SK-N-SH (cell line): ENCODE measurements around the gene SEPTIN10.

Experiments
- EP300 ChIP-seq, 2 experiments: IDR thresholded peaks; 2 replicates each; pipeline versions ENCODE4 v1.4.0 to v1.6.1; 2012; ENCODE audit warnings: borderline replicate concordance in 1 of 2, low read depth in 1 of 2, low read length in 1 of 2
- EZH2phosphoT487 ChIP-seq: fragments of 200-600 bp; sonication (generic); IDR thresholded peaks from 2 replicates; pipeline ENCODE4 v1.6.1; 2017; ENCODE audit warnings: low read depth, mixed run types, mild to moderate bottlenecking, antibody characterized with exemption, moderate library complexity, borderline replicate concordance
- FOXM1 ChIP-seq: IDR thresholded peaks from 2 replicates; pipeline ENCODE4 v1.4.0; 2012; ENCODE audit warnings: low read depth, mild to moderate bottlenecking
- GABPA ChIP-seq: IDR thresholded peaks from 2 replicates; pipeline ENCODE4 v1.4.0; 2012; ENCODE audit warnings: low read depth, mild to moderate bottlenecking
- GATA2 ChIP-seq: sonication (generic); formaldehyde crosslinking; IDR thresholded peaks from 2 replicates; pipeline ENCODE4 v1.5.0; 2020; ENCODE audit warnings: mild to moderate bottlenecking, missing genetic modification reagents
- MXI1 ChIP-seq: IDR thresholded peaks from 2 replicates; pipeline ENCODE4 v1.6.1; 2012; ENCODE audit warnings: mild to moderate bottlenecking, low read depth, low read length, improper control_type of control experiment
- NRF1 ChIP-seq: IDR thresholded peaks from 2 replicates; pipeline ENCODE4 v1.6.1; 2012; ENCODE audit warnings: low read depth, mild to moderate bottlenecking, low read length
- POLR2AphosphoS5 ChIP-seq: IDR thresholded peaks from 2 replicates; pipeline ENCODE4 v1.6.1; 2012; ENCODE audit warnings: low read depth, low read length
- SIN3A ChIP-seq: IDR thresholded peaks from 2 replicates; pipeline ENCODE4 v1.6.1; 2012; ENCODE audit warnings: low read depth, mild to moderate bottlenecking, low read length, moderate library complexity, borderline replicate concordance
- TF ChIP-seq, protein P1 (sequence below): IDR thresholded peaks from 2 replicates; pipeline ENCODE4 v1.4.0; 2012; ENCODE audit warnings: low read depth, borderline replicate concordance
- TF ChIP-seq, protein P2 (sequence below): fragments of 200-600 bp; sonication (generic); IDR thresholded peaks from 2 replicates; pipeline ENCODE4 v1.6.1; 2017; ENCODE audit warnings: antibody characterized with exemption, mild to moderate bottlenecking, moderate library complexity
- TF ChIP-seq, protein P3 (sequence below): IDR thresholded peaks from 2 replicates; pipeline ENCODE4 v1.4.0; 2012; ENCODE audit warnings: low read depth

DNA sequence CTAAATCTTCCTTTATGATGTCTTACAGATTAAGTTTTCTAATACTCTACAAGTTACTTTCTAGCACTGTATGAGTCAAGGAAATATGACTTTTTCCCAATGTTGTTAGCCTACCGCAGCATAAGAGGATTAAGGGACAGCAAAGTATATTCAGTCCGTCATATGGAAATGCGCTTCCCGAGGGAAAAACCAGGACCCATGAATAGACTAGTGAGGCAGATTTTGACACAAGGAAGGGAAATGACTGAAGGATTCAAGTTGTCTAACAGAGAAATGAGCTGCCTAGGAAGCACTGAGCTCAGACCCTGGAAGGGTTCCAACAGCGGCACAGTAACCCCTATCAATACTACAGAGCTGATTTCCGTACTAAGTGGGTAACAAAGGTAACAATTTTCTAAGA, 12.0 kb downstream of the SEPTIN10 start:
- TF ChIP-seq POLR2AphosphoS5 (no peak), FOXM1 (no peak), GATA2 (CRISPR knock-in tag) (no peak), MXI1 (no peak), EZH2phosphoT487 (no peak), EP300 (IDR thresholded peaks at IDR 0.05; ENCODE audit: borderline replicate concordance in 1 of 2, low read depth in 1 of 2, low read length in 1 of 2) (no peak), GABPA (no peak), NRF1 (no peak), SIN3A (no peak)
- TF ChIP-seq, protein P1, sequence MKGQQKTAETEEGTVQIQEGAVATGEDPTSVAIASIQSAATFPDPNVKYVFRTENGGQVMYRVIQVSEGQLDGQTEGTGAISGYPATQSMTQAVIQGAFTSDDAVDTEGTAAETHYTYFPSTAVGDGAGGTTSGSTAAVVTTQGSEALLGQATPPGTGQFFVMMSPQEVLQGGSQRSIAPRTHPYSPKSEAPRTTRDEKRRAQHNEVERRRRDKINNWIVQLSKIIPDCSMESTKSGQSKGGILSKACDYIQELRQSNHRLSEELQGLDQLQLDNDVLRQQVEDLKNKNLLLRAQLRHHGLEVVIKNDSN, result no peak
- TF ChIP-seq, protein P2, sequence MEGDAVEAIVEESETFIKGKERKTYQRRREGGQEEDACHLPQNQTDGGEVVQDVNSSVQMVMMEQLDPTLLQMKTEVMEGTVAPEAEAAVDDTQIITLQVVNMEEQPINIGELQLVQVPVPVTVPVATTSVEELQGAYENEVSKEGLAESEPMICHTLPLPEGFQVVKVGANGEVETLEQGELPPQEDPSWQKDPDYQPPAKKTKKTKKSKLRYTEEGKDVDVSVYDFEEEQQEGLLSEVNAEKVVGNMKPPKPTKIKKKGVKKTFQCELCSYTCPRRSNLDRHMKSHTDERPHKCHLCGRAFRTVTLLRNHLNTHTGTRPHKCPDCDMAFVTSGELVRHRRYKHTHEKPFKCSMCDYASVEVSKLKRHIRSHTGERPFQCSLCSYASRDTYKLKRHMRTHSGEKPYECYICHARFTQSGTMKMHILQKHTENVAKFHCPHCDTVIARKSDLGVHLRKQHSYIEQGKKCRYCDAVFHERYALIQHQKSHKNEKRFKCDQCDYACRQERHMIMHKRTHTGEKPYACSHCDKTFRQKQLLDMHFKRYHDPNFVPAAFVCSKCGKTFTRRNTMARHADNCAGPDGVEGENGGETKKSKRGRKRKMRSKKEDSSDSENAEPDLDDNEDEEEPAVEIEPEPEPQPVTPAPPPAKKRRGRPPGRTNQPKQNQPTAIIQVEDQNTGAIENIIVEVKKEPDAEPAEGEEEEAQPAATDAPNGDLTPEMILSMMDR, result no peak
- TF ChIP-seq, protein P3, sequence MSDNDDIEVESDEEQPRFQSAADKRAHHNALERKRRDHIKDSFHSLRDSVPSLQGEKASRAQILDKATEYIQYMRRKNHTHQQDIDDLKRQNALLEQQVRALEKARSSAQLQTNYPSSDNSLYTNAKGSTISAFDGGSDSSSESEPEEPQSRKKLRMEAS, result no peak
